ENCODE measurements around the gene SCLY. TPM values are rescaled to one million over a fixed set of nuclear protein-coding genes. Genes with fewer than 3 reads are reported as not detected.
A peak's percentile ranks its signal among the peaks of the same experiment; 100 is the strongest.

The SCLY gene
- total RNA-seq, 1 donor, result 18.6 TPM

GRCh38 chr2:238127165-238128060 is 66.6 kb downstream of the SCLY start:
- peak overlapping the region; percentile 10 for H3K4me3 ChIP-seq (ENCODE audit: low read depth, low read length)
- peak; percentile 64 for DNase-seq (ENCODE audit: low read depth)
- TF ChIP-seq, protein P1, sequence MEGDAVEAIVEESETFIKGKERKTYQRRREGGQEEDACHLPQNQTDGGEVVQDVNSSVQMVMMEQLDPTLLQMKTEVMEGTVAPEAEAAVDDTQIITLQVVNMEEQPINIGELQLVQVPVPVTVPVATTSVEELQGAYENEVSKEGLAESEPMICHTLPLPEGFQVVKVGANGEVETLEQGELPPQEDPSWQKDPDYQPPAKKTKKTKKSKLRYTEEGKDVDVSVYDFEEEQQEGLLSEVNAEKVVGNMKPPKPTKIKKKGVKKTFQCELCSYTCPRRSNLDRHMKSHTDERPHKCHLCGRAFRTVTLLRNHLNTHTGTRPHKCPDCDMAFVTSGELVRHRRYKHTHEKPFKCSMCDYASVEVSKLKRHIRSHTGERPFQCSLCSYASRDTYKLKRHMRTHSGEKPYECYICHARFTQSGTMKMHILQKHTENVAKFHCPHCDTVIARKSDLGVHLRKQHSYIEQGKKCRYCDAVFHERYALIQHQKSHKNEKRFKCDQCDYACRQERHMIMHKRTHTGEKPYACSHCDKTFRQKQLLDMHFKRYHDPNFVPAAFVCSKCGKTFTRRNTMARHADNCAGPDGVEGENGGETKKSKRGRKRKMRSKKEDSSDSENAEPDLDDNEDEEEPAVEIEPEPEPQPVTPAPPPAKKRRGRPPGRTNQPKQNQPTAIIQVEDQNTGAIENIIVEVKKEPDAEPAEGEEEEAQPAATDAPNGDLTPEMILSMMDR (IDR thresholded peaks at IDR 0.05; ENCODE audit: insufficient read depth, low read depth, low read length), result peak; percentile 12

- no peak overlapping the region for H3K4me3 ChIP-seq (ENCODE audit: low read depth, low read length)
- no peak for DNase-seq (ENCODE audit: low read depth)
- TF ChIP-seq, protein P1 (IDR thresholded peaks at IDR 0.05; ENCODE audit: insufficient read depth, low read depth, low read length), result no peak
Measured at GRCh38 chr2:238128061-238128440, 67.2 kb downstream of the SCLY start.

DNA sequence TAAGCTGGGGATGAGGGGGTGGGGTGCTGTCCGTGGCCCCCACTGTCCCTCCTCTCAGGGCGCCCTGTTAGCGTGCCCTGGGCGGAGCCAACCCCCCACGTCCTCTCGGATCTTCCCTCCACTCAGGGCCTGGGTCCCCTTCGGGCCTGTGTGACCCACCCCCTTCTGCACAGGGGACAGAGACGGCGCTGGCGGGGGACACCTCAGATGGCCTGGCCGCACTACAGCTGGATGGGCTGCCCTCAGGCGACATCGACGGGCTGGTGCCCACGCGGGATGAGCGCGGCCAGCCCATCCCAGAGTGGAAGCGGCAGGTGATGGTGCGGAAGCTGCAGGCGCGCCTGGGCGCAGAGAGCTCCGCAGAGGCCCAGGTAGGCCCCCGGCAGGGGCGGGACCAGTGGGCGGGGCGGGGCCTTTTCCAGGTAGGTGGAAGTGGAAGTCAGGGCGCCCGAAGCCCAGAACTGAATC is 67.8 kb downstream of the SCLY start:
- no peak overlapping the region for H3K4me3 ChIP-seq (ENCODE audit: low read depth, low read length)
- DNase-seq (ENCODE audit: low read depth), result no peak
- TF ChIP-seq, protein P1 (IDR thresholded peaks at IDR 0.05; ENCODE audit: insufficient read depth, low read depth, low read length), result no peak

GRCh38 chr2:238129166-238130010 is 68.6 kb downstream of the SCLY start:
- TF ChIP-seq, protein P1 (IDR thresholded peaks at IDR 0.05; ENCODE audit: insufficient read depth, low read depth, low read length), result no peak
- no peak for DNase-seq (ENCODE audit: low read depth)
- no peak overlapping the region for H3K4me3 ChIP-seq (ENCODE audit: low read depth, low read length)

GRCh38 chr2:238130111-238130695 is 69.4 kb downstream of the SCLY start:
- no peak for DNase-seq (ENCODE audit: low read depth)
- H3K4me3 ChIP-seq (ENCODE audit: low read depth, low read length), result no peak overlapping the region
- TF ChIP-seq, protein P1 (IDR thresholded peaks at IDR 0.05; ENCODE audit: insufficient read depth, low read depth, low read length), result no peak

All from fibroblast of villous mesenchyme (primary cell).